Measurements from ENCODE around the gene IRF2.

Gene IRF2

GRCh38 chr4:184402740-184403383 is 71.5 kb downstream of the IRF2 start:
- no peak for DNase-seq (ENCODE audit: low read depth)
- no peak for TF ChIP-seq CTCF (conservative IDR thresholded peaks at IDR 0.05; ENCODE audit: control insufficient read depth, insufficient read depth, low read depth, low read length)
- H3K4me3 ChIP-seq (ENCODE audit: control insufficient read depth, low read depth, low read length): no peak overlapping the region

GRCh38 chr4:184402239-184402638 is 72.1 kb downstream of the IRF2 start:
- H3K4me3 ChIP-seq (ENCODE audit: control insufficient read depth, low read depth, low read length): no peak overlapping the region
- no peak for DNase-seq (ENCODE audit: low read depth)
- no peak for TF ChIP-seq CTCF (conservative IDR thresholded peaks at IDR 0.05; ENCODE audit: control insufficient read depth, insufficient read depth, low read depth, low read length)

GRCh38 chr4:184401397-184402171 is 72.8 kb downstream of the IRF2 start:
- no peak for TF ChIP-seq CTCF (conservative IDR thresholded peaks at IDR 0.05; ENCODE audit: control insufficient read depth, insufficient read depth, low read depth, low read length)
- H3K4me3 ChIP-seq (ENCODE audit: control insufficient read depth, low read depth, low read length): no peak overlapping the region
- DNase-seq (ENCODE audit: low read depth): no peak

- no peak for TF ChIP-seq CTCF (conservative IDR thresholded peaks at IDR 0.05; ENCODE audit: control insufficient read depth, insufficient read depth, low read depth, low read length)
- no peak for DNase-seq (ENCODE audit: low read depth)
- H3K4me3 ChIP-seq (ENCODE audit: control insufficient read depth, low read depth, low read length): no peak overlapping the region
Observed at GRCh38 chr4:184400891-184401290, 73.5 kb downstream of the IRF2 start.

- TF ChIP-seq CTCF (conservative IDR thresholded peaks at IDR 0.05; ENCODE audit: control insufficient read depth, insufficient read depth, low read depth, low read length): peak; percentile 47
- peak; percentile 96 for DNase-seq (ENCODE audit: low read depth)
Observed at GRCh38 chr4:184400375-184400870, 73.9 kb downstream of the IRF2 start.

GRCh38 chr4:184399512-184399908 is 74.8 kb downstream of the IRF2 start:
- TF ChIP-seq CTCF (conservative IDR thresholded peaks at IDR 0.05; ENCODE audit: control insufficient read depth, insufficient read depth, low read depth, low read length): no peak
- DNase-seq (ENCODE audit: low read depth): no peak
- H3K4me3 ChIP-seq (ENCODE audit: control insufficient read depth, low read depth, low read length): no peak overlapping the region

More at GRCh38 chr4:184400375-184400870, 73.9 kb downstream of the IRF2 start:
- H3K4me3 ChIP-seq (ENCODE audit: control insufficient read depth, low read depth, low read length): no peak overlapping the region
